GM03348 (cell line): ENCODE results near the gene SHQ1.

Experiments used
- DNase-seq: peaks from one replicate; pipeline ENCODE4 v3.0.0; 2012; ENCODE audit warnings: low spot score

Gene SHQ1

DNA sequence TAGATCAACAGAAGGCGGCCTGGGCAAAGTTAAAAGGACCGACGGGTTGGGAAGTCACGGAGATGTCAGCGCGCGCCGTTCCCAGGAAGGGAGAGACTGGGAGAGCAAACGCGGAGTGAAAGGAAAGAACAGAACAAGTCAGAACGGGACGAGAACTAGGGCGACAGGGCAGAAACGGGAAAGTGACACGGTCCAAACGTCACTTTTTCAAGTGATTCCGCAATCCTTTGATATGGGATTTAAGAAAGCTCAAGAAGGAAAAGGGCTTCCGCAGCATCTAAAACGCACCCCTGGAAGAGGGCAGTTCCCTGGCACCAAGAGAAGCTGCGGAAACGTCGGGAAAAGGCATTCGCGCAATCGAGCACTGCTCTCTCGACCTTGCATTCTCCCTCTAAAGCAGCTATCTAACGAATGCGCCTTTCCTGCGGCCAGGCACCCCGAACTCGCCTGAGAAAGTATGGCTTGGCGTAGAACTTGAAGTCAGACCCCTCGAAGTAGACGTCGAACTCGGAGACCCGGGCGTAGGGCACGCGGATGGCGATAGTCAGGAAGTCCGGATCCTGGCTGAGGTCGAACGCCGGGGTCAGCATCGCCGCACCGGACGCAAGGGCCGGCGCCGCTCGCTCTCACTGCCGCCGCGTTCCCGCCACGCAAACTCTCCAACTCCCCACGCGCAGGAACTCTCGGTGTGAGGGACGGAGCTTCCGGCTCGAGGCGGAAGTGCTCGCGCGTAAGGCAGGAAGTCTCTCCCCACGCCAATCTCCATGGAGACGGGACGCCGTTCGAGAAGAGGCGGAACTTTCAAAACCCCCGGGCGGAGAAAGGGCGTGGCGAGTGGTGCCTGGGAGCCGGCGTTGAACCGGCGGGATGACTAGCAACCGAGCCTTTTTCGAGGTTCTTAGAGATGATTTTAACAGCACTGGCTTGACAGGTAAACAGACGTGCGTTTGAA lies at the start of gene SHQ1:
SHQ1 (minus strand) TSS at position 695 of the 952 bp plus-strand sequence; CDS start at position 590, 105 bp downstream.
- peak; percentile 96 for DNase-seq

DNA sequence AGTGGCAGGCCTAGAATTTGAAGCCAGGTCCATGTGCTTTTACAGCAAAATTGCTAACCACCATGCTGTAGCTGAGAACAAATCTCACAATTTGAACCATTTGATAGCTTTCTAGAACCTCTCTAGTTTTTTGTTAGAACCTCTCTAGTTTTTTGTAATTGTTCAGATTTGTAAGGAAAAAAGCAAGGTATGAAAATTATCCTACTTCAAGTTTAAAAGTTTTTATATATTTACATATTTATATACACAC lies 49.4 kb upstream of the SHQ1 start:
- no peak for DNase-seq

DNA sequence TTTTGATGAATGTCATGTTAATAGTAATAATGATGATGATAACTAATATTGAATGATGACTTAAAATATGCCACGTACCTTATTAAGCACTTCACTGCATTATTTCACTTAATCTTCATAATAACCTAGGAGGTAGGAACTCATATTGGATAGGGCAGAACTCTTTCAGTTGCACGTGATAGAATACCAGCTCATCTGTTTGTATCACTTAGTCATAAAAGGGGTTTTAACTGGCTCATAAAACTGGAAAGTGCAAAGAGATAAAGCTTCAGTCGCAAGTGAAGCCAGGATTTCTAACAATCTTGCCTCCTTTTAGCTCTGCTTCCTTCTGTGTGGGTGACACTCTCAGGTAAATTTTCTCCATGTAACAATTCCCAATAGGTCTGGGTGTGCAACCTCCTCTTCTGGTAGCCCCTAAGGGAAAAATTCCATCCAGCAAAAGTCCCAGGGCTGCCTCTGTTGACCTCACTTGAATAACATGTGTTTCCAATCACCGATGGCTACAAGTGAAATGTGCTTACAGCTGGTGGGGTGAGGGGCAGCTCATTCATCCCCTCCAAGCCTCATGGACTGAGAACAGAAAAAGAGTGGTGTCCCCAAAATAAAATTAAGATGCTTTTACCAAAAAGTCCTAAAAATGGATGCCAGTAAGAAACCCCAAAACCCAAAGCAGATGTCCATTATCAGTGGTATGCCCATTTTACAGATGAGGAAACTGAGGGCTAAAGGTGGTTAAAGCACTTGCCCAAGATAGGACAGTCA lies 48.9 kb upstream of the SHQ1 start:
- peak; percentile 27 for DNase-seq

DNA sequence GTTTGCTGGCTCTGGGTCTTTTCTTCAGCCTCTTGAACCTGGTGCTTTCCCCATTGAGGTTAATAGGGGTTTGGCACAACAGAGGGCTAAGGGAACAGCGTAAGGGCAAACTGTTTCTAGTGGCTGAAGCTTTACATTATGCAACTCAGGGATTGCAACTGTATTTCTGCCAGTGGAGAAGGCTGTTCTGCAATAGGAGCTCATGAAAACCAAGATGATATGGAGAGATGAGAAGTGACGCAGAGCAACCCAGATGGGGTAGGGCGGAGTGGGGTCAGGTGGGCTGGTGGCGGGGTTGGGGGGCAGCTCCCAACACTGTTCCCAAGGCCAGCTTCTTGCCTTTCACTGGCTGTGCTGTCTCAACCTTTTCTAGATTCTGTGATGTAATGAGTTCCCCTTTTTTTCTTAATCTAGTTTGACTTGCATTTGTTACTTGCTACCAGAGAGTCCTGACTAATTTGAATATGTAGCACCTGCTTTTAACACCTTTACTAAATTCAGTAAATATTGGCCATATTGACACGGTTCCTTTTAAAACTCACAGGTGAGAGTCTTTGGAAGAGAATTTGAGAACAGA lies 46.8 kb upstream of the SHQ1 start:
- no peak for DNase-seq

DNA sequence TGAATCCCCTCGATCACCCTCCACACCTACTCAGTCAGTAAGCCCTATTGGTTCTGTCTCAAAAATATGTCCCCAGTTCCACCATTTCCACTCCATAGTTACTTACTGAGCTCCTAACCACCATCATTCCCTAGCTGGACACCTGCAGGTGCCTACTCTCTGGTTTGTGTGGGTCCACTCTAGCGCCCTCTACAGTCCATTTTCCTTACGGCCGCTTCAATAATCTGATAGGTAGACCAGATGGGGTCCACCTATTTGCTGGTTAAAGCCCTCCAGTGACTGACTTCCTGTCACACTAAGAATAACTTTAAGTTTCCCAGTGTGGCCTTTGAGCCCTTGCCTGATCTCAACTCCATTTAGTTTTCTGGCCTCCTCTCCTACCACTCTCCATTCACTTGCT lies 44.6 kb upstream of the SHQ1 start:
- DNase-seq = no peak

DNA sequence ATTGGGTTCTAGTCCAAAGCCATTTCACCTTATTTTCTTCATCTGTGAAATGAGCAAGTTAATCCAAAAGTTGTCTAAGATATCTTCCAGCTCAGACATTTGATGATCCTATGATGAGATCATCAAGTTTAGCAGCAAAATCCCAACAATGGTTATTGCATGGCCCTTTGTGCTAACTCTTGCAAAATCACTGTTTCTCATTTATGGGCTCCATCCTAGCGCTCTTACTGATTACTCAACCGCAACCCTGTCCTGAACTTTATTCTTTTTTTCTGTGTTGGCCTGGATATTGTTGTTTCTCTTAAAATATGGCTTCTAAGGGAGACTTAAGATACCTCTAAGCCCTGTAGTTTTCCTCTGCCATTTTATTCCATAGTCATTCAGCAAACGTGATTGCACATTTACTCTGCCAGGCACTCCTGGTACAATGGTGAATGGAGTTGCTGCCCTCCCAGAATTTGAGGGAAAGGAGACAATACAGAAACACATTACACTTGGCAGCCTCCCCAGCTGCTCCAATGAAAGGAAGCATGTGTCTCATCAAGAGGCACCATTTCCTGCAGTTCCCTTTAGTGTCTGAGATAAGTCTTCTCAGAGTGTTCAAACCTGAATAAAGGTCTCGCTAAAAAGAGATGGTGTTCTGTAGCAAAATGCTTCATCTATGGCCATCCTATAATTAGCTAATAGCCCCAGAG lies 44.0 kb upstream of the SHQ1 start:
- DNase-seq = peak; percentile 78

DNA sequence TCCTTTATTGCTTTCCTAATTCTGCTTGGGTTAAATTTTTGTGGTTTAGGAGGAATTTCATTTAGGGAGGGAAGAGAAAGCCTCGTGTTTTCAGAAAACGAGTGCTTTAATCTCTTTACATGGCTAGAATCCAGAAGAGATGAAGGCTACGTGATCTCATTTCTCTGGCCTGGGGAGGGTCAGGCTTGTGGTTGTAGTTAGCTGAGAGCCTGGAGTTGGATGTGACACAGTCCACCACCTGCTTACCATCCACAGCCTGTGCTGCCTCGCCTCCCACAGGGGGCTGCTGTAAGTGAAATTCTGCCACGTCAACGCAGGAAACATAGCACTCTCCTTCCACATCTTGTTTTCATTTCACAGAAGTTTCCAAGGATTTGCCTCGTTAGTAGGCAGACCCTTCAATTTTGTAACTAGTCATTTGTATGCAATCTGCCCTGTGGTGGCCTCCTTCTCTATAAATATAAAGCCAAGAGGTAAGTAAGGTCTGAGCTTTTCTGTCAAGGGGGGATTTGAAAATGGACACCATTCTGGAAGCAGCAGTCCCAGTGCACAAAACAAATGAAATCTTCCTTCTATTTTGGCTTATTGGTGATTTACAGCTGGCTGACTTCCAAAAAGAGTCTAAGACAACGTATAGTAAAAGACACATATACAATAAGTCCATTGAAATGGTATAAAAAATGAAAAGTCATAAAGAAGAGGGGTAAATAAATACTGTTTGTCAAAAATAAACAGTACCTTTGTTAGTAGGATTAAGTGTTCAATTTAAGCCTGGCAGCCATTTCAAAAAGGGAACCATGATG lies 43.0 kb upstream of the SHQ1 start:
- peak; percentile 84 for DNase-seq

DNA sequence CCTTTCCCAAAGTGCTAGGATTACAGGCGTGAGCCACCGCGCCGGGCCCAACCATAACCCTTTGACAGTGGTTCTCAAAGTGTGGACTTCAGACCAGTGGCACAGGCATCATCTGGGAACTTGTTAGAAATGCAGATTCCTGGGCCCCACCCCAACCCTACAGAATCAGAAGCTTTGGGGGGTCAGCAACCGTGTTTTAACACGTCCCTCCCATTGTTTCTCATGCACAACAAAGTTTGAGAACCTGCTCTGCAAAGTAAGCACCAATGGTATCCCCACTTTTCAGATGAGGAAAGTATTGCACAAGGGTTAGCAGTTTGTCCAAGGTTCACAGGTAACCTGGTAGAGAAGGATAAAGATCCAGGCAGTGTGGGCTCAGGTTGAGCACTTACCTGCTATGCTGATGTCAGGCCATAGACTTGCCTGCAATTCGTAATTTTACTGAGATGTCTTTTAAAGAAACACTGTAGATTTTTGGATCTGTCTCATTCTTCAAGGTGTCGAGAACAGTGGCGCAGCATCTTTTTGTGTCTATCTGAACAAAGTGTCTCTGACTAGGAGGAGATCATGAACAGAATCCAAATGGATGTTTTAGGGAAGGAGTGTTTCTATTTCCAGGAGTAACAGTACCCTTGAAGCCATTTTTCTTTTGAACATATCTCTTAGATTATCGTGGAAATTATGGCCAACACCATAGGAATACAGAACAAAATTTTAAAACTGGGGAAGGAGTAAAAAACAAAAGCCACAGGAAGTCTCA lies 42.1 kb upstream of the SHQ1 start:
- DNase-seq = no peak

DNA sequence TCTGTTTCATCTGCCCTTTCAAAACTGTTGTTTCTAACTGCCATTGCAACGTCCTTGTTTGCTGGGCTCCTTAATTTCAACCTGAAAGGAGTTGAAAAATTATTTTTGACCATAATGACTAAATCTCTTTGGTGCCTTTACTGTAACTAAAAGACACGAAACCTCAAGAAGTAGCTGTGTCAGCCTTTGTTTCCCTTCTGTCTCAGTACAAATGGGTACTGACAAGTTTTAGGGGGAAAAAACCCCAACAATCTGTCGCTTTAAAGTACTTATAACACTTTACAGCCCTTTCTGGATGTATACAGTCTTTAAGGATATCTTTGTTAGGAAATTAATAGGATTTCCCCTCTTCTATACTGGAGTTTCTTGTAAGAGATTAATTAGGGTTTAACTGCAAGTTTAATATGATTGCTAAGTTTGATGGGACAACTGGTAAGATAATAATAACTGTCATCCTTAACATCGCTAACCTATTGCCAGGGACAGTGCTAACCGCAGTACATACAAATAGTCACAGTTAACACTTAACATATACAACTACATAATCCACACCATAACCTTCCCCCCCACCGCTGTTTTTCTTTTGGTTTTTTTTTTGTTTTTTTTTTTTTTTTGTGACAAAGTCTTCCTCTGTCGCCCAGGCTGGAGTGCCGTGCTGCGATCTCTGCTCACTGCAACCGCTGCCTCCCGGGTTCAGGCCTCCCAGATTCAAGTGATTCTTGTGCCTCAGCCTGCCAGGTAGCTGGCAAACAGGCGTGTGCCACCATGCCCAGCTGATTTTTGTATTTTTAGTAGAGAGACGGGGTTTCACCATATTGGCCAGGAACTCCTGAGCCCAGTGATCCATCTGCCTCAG lies 41.3 kb upstream of the SHQ1 start:
- no peak for DNase-seq

DNA sequence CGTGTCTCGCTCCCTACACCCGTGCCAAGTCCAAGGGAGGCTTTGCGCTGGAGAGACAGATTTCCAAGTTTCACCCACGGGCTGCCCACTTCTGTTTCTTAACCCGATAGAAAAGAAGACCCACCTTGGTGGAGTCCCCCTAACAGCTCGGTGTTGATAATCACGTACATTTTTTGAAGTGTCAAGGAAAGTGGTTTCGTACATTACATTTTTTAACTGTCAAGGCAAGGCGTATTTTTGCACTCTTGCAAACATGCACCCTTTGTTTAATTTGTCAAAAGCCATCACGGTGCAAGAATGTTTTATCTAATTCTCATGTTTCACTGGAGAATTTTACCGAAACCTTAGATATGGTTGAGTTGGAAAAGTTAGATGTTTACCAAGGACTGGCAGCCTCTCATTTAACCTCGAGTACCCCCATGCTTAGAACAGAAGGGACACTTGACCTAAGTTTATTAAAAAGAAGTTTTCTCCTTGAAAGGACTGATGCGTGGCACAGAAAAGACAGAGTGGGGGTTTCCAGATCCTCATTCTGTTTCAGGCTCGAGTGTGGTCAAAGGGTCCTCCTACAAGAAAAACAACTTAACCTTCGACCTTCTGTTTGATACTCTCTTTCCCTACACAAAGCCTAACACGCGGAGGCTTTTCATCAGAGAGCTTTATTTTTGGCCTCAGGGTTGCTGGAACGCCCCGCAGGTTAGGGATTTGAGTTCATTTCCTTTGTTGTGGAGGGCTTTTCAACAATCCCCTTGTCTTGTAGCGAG lies 40.5 kb upstream of the SHQ1 start:
- no peak for DNase-seq

DNA sequence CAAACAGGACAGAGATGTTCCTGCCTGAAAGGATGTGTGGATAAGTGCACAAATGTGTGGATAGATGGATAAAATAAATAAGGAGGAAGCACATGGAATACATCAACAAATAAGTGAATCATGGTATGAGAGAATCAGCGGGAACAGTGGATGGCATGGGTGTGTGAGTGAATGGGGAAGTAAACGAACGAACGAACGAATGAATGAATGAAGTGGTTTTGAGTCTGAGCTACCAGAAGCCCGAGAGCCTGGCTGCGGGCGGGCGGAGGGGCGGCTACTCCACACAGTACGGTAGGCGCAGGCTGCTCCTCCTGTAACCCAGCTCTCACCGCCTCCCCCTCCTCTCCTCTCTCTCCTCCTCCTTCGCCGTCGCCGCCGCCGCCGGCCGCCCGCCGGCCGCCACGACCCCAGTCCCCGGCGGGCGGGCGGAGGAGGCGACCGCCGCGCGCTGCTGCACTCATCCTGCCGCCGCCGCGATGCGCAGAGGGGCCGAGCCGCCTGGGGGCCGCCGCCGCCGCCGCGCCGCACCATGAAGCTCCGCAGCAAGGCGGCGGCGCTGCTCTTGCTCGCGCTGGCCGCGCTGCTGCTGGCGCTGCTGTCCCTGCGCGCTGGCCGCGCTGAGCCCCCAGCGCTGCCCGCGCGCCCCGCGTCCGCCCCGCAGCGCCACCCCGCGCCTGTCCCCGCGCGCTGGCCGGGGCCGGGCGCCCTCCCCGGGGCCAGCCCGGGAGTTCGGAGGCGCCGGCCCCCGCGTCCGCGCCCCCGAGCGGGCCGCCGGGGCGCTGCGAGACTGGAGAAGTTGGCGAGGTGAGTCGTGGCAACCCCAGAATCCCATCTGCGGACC lies 39.7 kb upstream of the SHQ1 start, which contains the start of gene GXYLT2:
GXYLT2 (plus strand) TSS at position 342 of the 841 bp plus-strand sequence; CDS start at position 530, 188 bp downstream.
- DNase-seq = peak; percentile 75

DNA sequence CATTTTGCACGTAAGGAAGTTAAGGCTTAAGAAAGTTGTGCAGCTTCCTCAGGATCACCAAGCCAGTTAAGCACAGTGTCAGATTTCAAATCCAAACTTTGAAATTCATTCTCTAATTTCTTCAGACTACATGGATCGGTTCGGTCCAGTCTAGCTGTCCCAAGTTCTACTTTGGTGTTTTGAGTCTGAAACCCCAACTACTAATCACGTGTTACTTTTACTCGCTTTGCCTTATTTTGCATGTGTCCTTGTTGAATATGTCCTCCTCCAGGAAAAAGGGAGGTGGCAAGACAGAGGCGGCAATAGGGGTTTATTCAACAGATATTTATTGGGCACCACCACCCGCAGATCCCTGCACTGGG lies 39.1 kb upstream of the SHQ1 start:
- DNase-seq = no peak

DNA sequence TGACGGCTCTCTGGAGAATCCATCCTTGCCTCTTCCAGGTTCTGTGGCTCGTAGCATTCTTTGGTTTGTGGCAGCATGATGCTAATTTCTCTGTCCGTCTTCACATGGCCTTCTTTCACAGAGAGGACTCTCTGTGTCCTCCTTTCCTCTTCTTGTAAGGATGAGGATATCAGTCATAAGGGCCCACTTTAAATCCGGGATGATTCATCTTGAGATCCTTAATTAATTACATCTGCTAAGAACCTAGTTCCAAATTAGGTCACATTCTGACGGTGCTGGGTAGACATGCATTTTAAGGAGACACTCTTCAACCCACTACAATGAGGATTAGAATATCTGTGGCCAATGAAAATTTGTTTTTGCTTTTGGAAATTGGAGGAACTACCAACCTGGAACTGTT lies 23.9 kb upstream of the SHQ1 start:
- DNase-seq = peak; percentile 73

DNA sequence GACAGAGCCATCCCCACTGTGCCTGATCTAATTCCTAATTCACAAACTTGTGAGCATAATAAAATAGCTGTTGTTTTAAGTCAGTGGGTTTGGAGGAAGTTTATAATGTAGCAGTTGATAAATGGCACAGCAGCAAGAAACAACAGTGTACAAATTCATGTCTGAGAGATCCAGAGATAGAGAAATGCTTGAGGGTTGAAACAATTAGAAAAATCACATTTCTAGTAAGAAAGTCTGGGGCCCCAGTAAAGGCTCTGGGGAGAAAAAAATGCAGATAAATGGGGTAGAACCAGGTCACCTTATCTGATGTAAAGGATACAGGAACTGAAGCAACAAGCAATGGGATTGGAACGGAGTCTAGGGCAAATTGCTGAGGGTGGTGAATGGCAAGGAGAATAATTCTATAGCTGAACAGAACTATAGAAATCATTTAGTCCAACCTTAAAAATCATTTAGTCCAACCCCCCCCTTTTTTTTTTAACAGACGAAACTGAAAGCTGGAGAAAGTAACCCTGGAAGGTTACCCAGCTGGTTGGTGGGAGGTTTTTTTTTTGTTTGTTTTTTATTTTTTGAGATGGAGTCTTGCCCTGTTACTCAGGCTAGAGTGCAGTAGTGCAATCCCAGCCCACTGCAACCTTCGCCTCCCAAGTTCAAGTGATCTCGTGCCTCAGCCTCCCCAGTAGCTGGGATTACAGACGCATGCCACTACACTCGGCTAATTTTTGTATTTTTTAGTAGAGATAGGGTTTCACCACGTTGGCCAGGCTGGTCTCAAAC lies 14.3 kb upstream of the SHQ1 start:
- no peak for DNase-seq

DNA sequence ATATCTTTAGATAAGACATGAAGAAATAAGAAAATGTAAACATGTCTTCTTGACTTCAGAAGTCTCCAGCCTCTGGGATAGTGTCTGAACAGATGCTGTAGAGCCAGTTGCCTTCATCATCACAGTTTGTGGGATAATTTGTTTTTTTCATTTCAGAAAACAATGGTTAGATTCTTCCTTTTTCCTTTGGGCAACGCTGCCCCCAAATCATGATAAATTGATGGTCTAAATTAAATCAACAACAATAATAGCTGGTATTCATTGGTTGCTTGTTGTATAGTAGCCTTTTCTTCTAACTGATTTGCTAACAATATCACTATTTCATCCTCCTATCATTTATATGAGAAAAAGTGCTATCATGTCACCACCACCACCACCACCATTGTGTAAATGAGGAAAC lies 12.6 kb upstream of the SHQ1 start:
- DNase-seq = no peak

DNA sequence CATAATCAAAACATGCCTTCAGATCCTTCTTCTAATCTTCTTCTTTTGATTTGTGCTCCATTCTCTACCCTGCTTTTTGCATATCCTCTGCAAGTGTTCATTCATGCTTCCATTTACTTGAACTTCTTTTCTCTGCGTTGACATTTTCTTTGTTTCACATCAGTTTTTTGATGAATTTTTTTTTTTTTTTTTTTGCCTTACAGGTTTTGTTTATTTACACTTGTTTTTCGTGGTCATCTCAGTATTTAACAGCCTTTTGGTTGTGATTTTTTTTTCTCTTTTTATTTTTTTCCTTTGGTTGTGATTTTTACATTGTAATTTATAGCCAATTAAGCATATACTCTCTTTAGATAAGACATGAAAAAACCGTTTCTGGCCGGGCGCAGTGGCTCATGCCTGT lies 11.8 kb upstream of the SHQ1 start:
- no peak for DNase-seq

DNA sequence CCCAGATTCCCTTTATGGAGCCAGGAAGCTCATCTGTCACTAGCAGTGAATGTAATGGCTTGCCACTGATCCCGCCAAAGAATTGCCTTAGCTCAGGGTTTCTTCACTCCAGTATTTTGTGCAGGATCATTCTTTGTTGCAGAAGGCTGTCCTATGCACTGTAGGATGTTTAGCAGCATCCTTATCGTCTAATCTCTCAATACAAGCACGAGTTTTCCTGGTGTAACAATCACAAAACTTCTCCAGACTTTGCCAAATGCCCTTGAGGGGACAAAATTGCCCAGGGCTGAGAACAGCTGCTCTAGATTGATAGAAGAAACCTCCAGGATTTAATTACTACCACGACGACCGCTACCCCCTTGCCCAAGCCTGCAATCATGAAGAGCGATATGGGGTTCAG lies 6.8 kb upstream of the SHQ1 start:
- no peak for DNase-seq
